AG09309 (cell line): ENCODE data around the gene LSMEM2.
"Not testable (repeated sequence)": the region's sequence is repeated elsewhere in the genome, so short reads cannot be mapped to it uniquely, and the experiment has no call there.

ENCODE experiments used
- DNase-seq: peaks from one replicate; pipeline ENCODE4 v3.0.0-alpha.2; 2010; ENCODE audit warnings: low read depth
- H3K4me3 ChIP-seq: 2 replicates; pipeline ENCODE4 v1.5.1; 2011; ENCODE audit warnings: mild to moderate bottlenecking, low read depth, low read length, moderate library complexity; ENCODE audit not compliant: control insufficient read depth
- TF ChIP-seq, protein P1 (sequence below): IDR thresholded peaks from 2 replicates; pipeline ENCODE4 v1.5.1; 2011; ENCODE audit warnings: mild to moderate bottlenecking, low read depth, low read length, inconsistent platforms; ENCODE audit not compliant: insufficient read depth, control insufficient read depth; ENCODE audit errors: missing control alignments

Gene LSMEM2

DNA sequence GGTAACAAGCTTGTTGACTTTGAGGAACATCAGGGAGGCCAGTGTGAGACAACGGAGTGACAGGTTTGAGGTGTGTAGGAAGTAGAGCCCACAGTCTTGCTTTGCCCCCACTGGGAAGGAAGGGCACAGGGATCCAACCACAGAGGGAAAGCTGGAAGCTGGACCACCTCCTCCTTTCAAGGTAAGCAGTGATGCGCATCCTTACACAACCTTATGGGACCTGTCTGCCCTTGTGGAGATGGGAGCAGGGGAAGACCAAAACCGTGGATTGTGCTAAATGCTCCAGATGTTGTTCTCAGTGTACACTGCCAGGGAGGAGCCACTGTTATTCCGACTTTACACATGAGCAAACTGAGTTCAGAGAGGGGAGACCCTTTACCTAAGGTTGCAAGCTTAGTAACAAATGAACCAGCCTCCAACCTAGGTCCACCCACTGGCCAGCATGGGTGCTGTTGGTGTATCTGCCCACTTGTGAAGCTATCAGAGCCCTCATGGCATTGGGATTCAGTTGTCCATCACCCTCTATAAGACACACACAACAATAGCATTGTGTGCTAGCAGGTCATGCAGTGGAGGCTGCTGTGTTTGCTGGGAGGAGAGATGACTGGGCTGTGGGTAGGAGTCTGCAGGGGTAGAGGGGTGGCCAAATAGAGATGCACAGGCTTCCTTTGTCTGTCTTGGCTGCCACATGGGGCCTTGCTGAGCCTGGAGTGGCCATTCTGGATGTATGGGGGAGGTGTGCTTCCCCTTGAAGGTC, 586 bp upstream of the LSMEM2 start:
- no peak for DNase-seq
- TF ChIP-seq, protein P1, sequence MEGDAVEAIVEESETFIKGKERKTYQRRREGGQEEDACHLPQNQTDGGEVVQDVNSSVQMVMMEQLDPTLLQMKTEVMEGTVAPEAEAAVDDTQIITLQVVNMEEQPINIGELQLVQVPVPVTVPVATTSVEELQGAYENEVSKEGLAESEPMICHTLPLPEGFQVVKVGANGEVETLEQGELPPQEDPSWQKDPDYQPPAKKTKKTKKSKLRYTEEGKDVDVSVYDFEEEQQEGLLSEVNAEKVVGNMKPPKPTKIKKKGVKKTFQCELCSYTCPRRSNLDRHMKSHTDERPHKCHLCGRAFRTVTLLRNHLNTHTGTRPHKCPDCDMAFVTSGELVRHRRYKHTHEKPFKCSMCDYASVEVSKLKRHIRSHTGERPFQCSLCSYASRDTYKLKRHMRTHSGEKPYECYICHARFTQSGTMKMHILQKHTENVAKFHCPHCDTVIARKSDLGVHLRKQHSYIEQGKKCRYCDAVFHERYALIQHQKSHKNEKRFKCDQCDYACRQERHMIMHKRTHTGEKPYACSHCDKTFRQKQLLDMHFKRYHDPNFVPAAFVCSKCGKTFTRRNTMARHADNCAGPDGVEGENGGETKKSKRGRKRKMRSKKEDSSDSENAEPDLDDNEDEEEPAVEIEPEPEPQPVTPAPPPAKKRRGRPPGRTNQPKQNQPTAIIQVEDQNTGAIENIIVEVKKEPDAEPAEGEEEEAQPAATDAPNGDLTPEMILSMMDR: no peak
- no peak overlapping the region for H3K4me3 ChIP-seq

DNA sequence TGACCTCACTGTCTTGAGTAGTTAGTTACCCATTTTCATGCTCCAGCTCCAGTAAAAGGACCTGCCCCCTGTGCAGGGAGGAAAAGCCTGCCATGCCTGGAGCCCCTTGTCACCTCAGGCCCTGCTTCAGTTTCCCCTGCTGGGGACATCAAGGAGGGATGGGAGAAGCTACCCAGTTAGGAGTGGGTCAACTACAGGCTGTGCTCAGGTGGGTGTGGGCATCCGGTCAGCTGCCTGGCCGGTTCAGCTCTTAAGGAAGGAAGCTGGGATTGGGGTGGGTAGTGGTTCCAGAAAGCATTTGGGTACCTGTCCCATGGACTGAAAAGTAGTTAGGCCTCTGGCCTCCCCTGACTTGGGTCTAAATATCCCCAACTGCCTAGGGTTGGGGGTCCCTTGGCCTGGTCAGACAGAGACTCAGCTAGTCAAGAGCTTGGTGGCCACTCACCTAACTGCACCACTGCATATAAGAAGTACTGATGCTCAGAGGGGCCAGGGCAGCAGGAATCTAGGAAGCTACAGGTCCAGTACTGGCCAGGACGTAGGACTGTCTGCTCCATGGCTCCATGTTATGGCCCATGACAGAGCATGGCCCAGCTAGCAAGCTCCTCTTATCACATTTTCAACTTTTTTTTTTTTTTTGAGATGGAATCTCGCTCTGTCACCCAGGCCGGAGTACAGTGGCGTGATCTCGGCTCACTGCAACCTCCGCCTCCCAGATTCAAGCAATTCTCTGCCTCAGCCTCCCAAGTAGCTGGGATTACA, 549 bp downstream of the LSMEM2 start:
- TF ChIP-seq, protein P1: no peak
- no peak for DNase-seq
- H3K4me3 ChIP-seq: no peak overlapping the region

- H3K4me3 ChIP-seq, DNase-seq: not testable (repeated sequence)
These were observed 5.2 kb downstream of the LSMEM2 start for GRCh38 chr3:50284121-50284520.

GRCh38 chr3:50286322-50287227, 7.7 kb downstream of the LSMEM2 start:
- no peak overlapping the region for H3K4me3 ChIP-seq
- no peak for DNase-seq
- TF ChIP-seq, protein P1: no peak

DNA sequence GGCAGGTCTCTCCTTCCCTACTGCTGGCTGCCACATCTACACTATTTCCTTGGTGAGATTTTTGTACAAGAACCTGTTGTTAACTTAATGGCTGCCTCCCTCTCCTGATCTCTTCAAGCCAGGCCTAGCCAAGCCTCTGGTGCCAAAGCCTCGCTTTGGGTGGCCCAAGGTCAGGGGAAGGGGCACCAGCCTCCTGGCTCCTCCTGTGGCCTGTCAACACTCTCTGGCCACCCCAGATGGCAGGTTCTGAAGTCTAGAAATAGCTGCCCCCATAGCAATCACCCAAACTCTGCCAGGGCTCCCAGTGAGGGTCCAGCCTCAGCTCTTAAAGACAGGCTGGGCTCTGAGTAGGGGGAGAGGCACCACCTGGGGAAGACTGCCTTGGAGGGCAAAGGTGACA, 8.4 kb downstream of the LSMEM2 start:
- DNase-seq: no peak
- H3K4me3 ChIP-seq: no peak overlapping the region
- TF ChIP-seq, protein P1: no peak

DNA sequence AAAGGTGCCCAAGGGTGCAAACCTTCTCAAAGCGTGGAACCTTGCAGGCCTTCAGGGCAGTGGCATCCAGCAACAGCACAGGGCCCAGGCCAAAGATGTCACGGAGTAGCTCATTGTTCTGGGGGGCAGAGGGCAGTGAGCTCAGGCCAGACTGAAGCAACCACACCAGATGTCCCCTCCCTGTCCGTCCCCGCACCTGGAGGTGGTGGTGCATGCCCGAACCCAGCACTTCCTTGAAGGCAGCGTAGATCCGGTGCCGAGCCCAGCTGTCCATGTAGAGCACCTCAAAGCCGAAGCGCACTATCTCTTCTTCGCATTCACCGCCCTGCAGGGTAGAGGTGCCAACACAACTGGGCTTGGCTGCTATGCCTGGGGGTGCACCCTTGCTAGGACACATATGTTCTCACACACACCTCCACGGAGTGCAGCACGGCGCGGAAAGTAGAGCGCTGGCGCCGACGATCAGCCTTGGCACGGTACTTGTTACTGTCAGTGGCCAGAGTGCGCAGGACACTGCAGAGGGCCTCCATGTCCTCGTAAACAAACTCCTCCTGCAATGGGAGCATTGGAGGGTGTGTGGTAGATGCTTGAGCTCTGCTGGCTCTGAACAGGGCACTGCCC, 9.6 kb downstream of the LSMEM2 start:
- no peak for DNase-seq
- TF ChIP-seq, protein P1: no peak
- no peak overlapping the region for H3K4me3 ChIP-seq
